Endometrial microvascular endothelial cells (primary cell): ENCODE measurements around the gene NAGK. TPM values are rescaled to one million over a fixed set of nuclear protein-coding genes. Genes with fewer than 3 reads are reported as not detected.
"Not testable (repeated sequence)": the region's sequence is repeated elsewhere in the genome, so short reads cannot be mapped to it uniquely, and the experiment has no call there.

ENCODE experiments used
- in situ Hi-C: cut with HindIII; loops from 2 replicates; pipeline ENCODE4 v1.10.0; 2017; ENCODE audit warnings: low sequenced_read_pairs, low pct_unique_long_range_greater_than_20kb; ENCODE audit errors: inconsistent ontology term
- total RNA-seq: library from RNA; depleted of rRNA; stranded (reverse); fragments of >200 nt; gene quantifications from one replicate; pipeline ENCODE4 v1.2.3, GENCODE V29; 2015; ENCODE audit errors: inconsistent ontology term

The NAGK gene
- 105 TPM for total RNA-seq

DNA sequence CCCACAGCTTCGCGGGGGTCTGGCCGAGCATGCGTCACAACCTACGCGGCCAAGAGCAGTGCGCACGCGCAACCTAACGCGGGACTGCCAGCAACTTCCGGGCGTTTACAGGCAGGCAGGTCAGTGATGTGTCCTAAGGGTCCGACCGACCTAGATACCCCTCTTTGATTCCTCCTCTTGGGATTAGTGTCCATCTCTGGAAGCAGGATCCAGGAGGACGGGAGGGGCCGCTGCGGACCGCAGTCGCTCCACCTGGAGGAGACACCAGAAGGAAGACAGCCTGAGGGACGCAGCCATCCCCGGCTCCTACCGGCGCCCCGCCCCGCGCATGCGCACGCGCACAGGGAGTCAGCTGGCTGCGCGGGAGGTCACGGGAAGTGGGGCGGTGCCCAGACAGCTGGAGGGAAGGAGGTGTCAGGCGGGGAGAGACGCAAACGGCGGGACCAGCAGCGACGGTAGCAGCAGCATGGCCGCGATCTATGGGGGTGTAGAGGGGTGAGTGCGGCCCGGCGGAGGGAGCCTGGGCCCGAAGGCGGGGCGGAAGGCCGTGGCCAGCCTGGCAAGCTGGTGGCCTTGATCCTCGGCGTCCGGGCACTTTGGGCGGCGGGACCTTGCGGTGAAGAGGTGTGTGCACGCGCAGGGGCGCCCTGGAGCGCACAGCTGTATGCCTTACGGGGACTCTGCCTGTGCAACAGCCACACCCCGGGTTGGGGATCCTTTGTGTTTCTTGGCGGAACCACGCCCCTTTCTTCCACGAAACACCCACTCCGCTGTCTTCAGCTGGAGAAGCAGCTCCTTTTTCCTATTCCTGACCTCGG is at the start of gene NAGK:
TSS of gene NAGK (plus strand) at position 431 of the 818 bp plus-strand sequence. CDS start at position 467, 36 bp downstream.
- in situ Hi-C loops, result no loop called here

- in situ Hi-C loops, result not testable (repeated sequence)
Observed at GRCh38 chr2:71019989-71020388, 48.5 kb upstream of the NAGK start.

DNA sequence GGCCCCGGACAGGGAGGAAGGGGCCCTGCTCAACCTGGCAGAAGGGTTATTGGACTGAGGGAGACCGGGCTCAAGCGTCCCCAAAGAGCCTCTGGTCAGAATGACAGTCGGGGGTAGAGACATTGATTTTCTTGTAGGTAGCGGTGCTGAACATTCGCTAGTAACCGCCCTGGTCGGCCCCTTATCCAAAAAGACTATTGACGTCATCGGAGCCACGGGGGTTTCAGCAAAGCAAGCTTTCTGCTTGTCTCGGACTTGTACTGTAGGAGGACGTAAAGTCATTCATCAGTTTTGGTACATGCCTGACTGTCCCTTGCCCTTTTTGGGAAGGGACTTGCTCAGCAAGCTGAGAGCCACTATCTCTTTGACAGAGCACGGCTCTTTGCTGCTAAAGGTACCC is 47.1 kb upstream of the NAGK start:
- in situ Hi-C loops, result not testable (repeated sequence)

DNA sequence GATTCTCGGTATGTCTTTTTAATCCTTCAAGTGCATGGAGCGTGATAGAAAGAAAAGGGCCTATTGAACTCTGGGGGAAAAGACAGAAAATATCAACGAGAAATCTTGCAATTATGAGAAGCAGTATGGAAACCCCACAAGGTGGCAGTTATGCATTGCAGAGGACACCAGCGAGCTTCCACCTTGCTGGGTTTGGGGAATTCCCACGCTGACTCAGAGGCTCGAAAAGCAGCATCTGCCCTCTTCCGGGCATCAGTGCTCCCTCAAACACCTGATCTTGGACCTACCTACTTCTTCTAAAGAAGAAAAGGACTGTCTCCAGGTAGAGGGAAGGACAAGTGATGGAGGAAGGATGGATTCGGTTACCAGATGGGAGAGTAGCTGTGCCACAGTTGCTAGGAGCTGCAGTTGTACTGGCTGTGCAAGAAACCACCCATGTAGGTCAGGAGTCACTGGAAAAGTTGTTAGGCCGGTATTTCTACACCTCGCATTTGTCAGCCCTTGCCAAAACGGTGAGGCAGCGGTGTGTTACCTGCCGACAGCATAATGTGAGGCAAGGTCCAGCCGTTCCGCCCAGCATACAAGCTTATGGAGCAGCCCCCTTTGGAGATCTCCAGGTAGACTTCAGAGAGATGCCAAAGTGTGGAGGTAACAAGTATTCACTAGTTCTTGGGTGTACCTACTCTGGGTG is 44.8 kb upstream of the NAGK start:
- in situ Hi-C loops, result not testable (repeated sequence)

DNA sequence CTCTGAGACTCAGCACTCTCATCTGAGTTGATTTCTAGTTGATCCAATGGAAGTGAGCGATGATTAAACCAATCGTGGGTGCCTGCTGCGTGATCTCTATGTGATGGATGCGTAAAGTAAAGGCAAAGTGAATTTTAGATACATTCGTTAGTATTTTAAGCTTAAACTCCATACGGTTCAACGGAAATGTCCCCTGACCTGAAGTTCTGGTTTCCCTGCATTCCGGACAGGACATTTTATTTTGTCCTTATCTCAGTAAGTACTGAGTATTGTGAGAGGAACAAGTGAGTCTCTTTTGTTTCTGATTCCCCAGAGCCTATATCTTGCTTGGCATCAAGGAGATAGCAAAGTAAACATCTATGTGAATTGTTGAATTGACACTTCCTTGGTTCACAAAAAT is 32.2 kb upstream of the NAGK start:
- in situ Hi-C loops, result not testable (repeated sequence)

DNA sequence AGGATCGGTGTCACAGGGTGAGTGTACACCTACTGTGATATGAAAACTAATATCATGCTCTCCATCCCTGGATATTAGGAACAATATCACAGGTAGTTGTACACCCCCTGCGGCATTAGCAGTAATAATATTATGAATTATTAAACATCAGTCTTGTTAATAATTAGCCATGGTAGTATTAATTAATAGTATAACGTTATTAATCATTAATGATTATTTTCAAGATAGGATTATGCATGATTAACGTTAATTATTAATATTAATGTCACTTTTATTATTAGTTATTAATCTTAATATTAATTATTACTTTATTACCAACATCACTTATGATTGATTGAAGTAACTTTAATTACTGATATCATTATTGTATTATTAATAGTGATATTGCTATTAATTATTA is 26.2 kb upstream of the NAGK start:
- in situ Hi-C loops, result no loop called here

- in situ Hi-C loops, result no loop called here
Observed at GRCh38 chr2:71043531-71044407, 24.7 kb upstream of the NAGK start.

GRCh38 chr2:71045151-71045550 is 23.3 kb upstream of the NAGK start:
- in situ Hi-C loops, result no loop called here

DNA sequence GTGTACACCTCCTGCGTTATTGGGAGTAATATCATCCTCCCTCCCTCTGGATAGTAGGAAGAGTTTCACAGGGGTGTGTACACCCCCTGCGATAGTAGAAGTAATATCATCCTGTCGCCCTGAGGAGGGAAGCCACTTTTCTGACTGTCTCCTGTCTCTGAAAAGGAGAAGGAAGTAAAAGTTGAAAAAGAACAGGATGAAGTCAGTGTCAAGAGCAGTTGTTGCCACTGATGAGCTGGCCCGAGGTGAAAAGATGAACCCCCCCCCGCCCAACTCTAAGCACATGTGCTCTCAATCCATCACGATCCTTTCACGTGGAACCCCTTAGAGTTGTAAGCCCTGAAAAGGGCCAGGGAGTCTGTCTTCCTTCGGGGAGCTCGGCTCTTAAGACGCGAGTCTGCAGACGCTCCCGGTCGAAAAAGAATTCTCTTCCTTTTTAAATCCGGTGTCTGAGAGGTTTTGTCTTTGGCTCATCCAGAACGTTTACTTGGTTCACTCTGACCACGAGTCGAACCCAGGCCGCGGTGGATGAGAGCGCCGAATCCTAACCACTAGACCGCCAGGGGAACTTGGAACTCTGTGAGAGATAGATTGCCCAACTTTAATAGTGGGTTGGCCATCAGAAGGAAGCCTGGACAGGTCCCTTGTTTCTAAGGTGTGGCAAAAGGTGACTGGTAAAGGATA is 22.4 kb upstream of the NAGK start:
- in situ Hi-C loops, result no loop called here

DNA sequence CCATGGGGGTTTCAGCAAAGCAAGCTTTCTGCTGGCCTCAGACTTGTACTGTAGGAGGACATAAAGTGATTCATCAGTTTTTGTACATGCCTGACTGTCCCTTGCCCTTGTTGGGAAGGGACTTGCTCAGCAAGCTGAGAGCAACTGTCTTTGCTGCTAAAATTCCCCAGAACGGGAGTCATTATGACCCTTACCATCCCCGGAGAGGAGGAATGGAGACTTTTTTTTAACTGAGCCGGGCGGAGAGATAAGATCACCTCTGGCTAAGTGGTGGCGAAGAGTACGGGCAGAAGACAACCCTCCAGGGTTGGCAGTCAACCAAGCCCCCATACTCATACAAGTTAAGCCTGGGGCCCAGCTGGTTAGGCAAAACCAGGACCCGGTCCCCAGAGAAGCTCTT is 20.4 kb upstream of the NAGK start:
- in situ Hi-C loops, result no loop called here

- in situ Hi-C loops, result not testable (repeated sequence)
Observed at GRCh38 chr2:71049704-71050360, 18.6 kb upstream of the NAGK start.

DNA sequence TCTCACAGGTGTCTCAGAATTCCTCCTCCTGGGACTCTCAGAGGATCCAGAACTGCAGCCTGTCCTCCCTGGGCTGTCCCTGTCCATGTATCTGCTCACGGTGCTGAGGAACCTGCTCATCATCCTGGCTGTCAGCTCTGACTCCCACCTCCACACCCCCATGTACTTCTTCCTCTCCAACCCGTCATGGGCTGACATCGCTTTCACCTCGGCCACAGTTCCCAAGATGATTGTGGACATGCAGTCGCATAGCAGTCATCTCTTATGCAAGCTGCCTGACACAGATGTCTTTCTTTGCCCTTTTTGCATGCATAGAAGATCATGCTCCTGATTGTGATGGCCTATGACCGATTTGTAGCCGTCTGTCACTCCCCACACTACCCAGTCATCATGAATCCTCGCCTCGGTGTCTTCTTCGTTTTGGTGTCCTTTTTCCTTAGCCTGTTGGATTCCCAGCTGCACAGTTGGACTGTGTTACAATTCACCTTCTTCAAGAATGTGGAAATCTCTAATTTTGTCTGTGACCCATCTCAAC is 13.2 kb upstream of the NAGK start:
- in situ Hi-C loops, result not testable (repeated sequence)

GRCh38 chr2:71060211-71060610 is 8.2 kb upstream of the NAGK start:
- in situ Hi-C loops, result no loop called here

GRCh38 chr2:71060871-71061270 is 7.6 kb upstream of the NAGK start:
- in situ Hi-C loops, result no loop called here

- in situ Hi-C loops, result no loop called here
Observed at GRCh38 chr2:71063216-71063615, 5.2 kb upstream of the NAGK start.

GRCh38 chr2:71064110-71064611 is 4.3 kb upstream of the NAGK start:
- in situ Hi-C loops, result no loop called here

DNA sequence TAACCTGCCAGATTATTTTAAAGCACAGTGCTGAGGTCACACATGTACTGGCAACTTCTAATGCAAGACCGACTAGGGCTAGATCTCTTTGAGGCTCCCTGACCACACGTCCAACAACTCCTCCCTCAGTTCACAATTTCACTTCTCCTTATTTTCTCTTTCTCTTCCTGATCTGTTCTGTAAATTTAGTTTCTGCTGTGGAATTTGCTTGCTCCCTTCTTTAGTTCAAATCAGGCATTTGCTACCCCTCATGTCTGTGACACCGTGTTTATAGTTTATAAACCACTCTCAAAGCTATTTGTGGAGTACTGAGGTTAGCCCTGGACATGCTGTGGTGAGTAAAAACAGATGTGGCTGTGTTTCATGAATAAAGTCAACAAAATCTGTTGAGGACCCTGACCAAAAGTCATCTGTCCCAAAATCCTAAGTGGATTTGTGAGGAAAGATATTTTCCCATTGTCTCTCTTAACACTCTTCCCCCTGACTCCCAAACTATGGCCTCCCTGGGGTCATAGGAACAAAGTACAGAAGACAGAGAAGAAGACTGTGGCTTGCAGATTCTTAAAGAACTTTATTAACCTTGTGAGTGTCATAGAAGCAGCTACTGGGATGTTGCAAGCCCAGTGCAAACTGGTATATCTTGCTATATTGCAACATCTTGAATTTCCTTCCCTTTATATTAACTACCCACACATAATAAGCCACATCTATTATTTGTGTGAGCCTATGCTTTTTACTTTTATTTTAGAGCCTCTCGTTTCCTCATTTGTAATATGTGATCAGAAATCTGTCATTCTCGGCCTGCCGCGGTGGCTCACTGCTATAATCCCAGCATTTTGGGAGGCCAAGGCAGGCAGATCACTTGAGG is 3.5 kb upstream of the NAGK start:
- in situ Hi-C loops, result no loop called here
